CD4-positive, alpha-beta T cell (primary cell): ENCODE measurements around the gene OSBPL5. TPM values are rescaled to one million over a fixed set of nuclear protein-coding genes. Genes with fewer than 3 reads are reported as not detected.

Source experiments
- ATAC-seq: fragments of 200-7000 bp; cut with Tn5 transposase; one replicate; pipeline ENCODE4 v1.10.0; 2022; ENCODE audit warnings: mild to moderate bottlenecking; ENCODE audit not compliant: poor library complexity
- CTCF ChIA-PET: fragments of 350-600 bp; sonication (Branson Sonifier 250); formaldehyde crosslinking; loops from one replicate; lab custom pipeline; 2021; ENCODE audit warnings: antibody characterized with exemption, inconsistent platforms; lab: Charles Lee
- POLR2A ChIA-PET: fragments of 350-600 bp; sonication (Branson Sonifier 250); formaldehyde crosslinking; loops from one replicate; lab custom pipeline; 2021; ENCODE audit warnings: antibody characterized with exemption, inconsistent platforms; lab: Charles Lee
- DNase-seq, 14 experiments: peaks; one replicate each; pipeline ENCODE4 v3.0.0-alpha.2; 2013 to 2020; ENCODE audit warnings: mixed read lengths in 2 of 14
- H3K27ac ChIP-seq, 2 donors: one replicate each; pipeline versions ENCODE4 v1.5.1 to v1.7.0; 2013; ENCODE audit warnings: low read length in 2 of 2, low read depth in 1 of 2, mild to moderate bottlenecking in 1 of 2
- H3K27me3 ChIP-seq, 2 experiments: 1 replicate in 1 of 2; 2 replicates in 1 of 2; pipeline versions ENCODE4 v1.6.1 to v1.7.0; 2013; ENCODE audit warnings: low read length in 2 of 2, control low read depth in 1 of 2, mild to moderate bottlenecking in 1 of 2, moderate library complexity in 1 of 2; ENCODE audit not compliant: insufficient read depth in 2 of 2, control insufficient read depth in 1 of 2
- H3K36me3 ChIP-seq: one replicate; pipeline ENCODE4 v1.6.1; 2013; ENCODE audit warnings: low read length, control low read depth; ENCODE audit not compliant: insufficient read depth
- H3K4me1 ChIP-seq: one replicate; pipeline ENCODE4 v1.6.1; 2013; ENCODE audit warnings: low read length, control low read depth; ENCODE audit not compliant: insufficient read depth
- H3K4me3 ChIP-seq: one replicate; pipeline ENCODE4 v1.5.1; 2013; ENCODE audit warnings: mild to moderate bottlenecking, low read length, moderate library complexity
- H3K9me3 ChIP-seq, 2 experiments: 1 replicate in 1 of 2; 2 replicates in 1 of 2; pipeline versions ENCODE4 v1.6.1 to v1.7.0; 2013; ENCODE audit warnings: low read length in 2 of 2, mild to moderate bottlenecking in 2 of 2, control low read depth in 1 of 2, moderate library complexity in 1 of 2; ENCODE audit not compliant: control insufficient read depth in 1 of 2, insufficient read depth in 1 of 2
- H3K27ac Mint-ChIP-seq: one replicate; pipeline ENCODE4 v1.8.0; 2020; ENCODE audit warnings: mixed read lengths
- H3K27me3 Mint-ChIP-seq: one replicate; pipeline ENCODE4 v1.8.0; 2021; ENCODE audit warnings: mixed read lengths
- H3K36me3 Mint-ChIP-seq: one replicate; pipeline ENCODE4 v1.8.0; 2021; ENCODE audit warnings: low read depth, mixed read lengths
- H3K4me1 Mint-ChIP-seq: one replicate; pipeline ENCODE4 v1.8.0; 2021; ENCODE audit warnings: low read depth, mixed read lengths
- H3K4me3 Mint-ChIP-seq: one replicate; pipeline ENCODE4 v1.8.0; 2020; ENCODE audit warnings: mild to moderate bottlenecking, mixed read lengths
- H3K9me3 Mint-ChIP-seq: one replicate; pipeline ENCODE4 v1.8.0; 2020; ENCODE audit warnings: mixed read lengths
- intact Hi-C, 2 experiments: fragments of 100-400 bp; cut with DNase I in 1 of 2; cut with micrococcal nuclease in 1 of 2; formaldehyde crosslinking; loops; one replicate each; pipeline versions ENCODE4 v1.15.1 to v1.9.0; 2023 to 2025; cut with DNase I, micrococcal nuclease
- total RNA-seq, 174 experiments: library from RNA in 2 of 174; stranded (reverse) in 2 of 174; gene quantifications; one replicate each; pipeline ENCODE4 v1.2.3 and lab custom pipeline; 2021 to 2026
- TF ChIP-seq, protein P1 (sequence below): fragments of 200-600 bp; IDR thresholded peaks from one replicate; pipeline ENCODE4 v1.8.0; 2022; ENCODE audit warnings: antibody characterized with exemption, mild to moderate bottlenecking

OSBPL5 gene
- total RNA-seq, 2 experiments from 2014 or later = 6.7 to 9.1 TPM

DNA sequence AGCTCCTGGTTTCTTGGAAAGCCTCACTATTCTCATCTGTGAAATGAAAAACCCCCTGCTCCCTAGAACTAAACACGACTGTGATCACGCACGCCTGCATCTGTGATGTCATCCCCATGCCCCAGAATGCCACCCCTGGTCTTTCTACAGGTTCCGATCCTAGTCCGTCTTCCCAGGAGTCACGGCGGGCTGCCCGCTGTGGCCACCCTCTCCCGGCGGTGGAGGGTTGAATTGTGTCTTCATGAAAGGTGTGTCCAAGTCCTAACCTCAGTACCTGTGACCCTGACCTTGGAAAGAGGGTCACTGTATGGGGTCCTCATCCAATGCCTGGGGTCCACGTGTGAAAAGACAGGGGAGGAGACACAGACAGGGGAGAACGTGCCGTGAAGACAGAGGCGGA lies 14.4 kb downstream of the OSBPL5 start:
- CTCF ChIA-PET = no interaction called here
- peaks cover 3% of the 10 kb centered on the region for H3K4me1 Mint-ChIP-seq
- H3K27ac ChIP-seq = no peak overlapping the region
- H3K27me3 ChIP-seq = no peaks in the 10 kb centered on the region
- H3K36me3 ChIP-seq = no peaks in the 10 kb centered on the region
- TF ChIP-seq, protein P1, sequence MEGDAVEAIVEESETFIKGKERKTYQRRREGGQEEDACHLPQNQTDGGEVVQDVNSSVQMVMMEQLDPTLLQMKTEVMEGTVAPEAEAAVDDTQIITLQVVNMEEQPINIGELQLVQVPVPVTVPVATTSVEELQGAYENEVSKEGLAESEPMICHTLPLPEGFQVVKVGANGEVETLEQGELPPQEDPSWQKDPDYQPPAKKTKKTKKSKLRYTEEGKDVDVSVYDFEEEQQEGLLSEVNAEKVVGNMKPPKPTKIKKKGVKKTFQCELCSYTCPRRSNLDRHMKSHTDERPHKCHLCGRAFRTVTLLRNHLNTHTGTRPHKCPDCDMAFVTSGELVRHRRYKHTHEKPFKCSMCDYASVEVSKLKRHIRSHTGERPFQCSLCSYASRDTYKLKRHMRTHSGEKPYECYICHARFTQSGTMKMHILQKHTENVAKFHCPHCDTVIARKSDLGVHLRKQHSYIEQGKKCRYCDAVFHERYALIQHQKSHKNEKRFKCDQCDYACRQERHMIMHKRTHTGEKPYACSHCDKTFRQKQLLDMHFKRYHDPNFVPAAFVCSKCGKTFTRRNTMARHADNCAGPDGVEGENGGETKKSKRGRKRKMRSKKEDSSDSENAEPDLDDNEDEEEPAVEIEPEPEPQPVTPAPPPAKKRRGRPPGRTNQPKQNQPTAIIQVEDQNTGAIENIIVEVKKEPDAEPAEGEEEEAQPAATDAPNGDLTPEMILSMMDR = no peak
- H3K9me3 Mint-ChIP-seq = no peaks in the 10 kb centered on the region
- H3K27me3 Mint-ChIP-seq = no peaks in the 10 kb centered on the region
- no peak overlapping the region for H3K4me3 ChIP-seq
- H3K4me1 ChIP-seq = no peaks in the 10 kb centered on the region
- DNase-seq (no peak), ATAC-seq (no peak)
- no peak overlapping the region for H3K27ac Mint-ChIP-seq
- POLR2A ChIA-PET = no interaction called here
- H3K4me3 Mint-ChIP-seq = no peak overlapping the region
- intact Hi-C loops = no loop called here
- no peaks in the 10 kb centered on the region for H3K36me3 Mint-ChIP-seq
- no peaks in the 10 kb centered on the region for H3K9me3 ChIP-seq

DNA sequence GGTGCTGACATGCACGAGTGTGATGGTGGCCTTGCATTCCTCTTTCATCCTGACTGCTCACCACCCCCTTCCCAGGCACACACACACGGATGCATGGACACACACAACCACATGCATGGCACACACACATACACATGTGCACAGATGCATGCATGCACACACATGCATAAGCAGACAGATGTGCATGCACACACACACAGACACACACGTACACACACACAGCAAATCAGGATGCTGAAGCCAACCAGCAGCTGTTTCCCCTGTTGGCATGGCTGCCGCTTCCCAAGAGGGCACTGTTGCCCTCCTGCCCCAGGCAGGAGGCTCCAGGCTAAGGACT lies 15.3 kb downstream of the OSBPL5 start:
- no peaks in the 10 kb centered on the region for H3K36me3 ChIP-seq
- H3K27ac Mint-ChIP-seq = no peak overlapping the region
- no peaks in the 10 kb centered on the region for H3K9me3 Mint-ChIP-seq
- H3K36me3 Mint-ChIP-seq = no peaks in the 10 kb centered on the region
- TF ChIP-seq, protein P1 = no peak
- peaks cover 3% of the 10 kb centered on the region for H3K4me1 Mint-ChIP-seq
- ATAC-seq (no peak), DNase-seq (no peak)
- intact Hi-C loops = no loop called here
- no peaks in the 10 kb centered on the region for H3K27me3 ChIP-seq
- H3K9me3 ChIP-seq = no peaks in the 10 kb centered on the region
- POLR2A ChIA-PET = no interaction called here
- H3K4me3 ChIP-seq = no peak overlapping the region
- CTCF ChIA-PET = no interaction called here
- no peaks in the 10 kb centered on the region for H3K27me3 Mint-ChIP-seq
- H3K4me1 ChIP-seq = no peaks in the 10 kb centered on the region
- H3K27ac ChIP-seq = no peak overlapping the region
- H3K4me3 Mint-ChIP-seq = no peak overlapping the region

DNA sequence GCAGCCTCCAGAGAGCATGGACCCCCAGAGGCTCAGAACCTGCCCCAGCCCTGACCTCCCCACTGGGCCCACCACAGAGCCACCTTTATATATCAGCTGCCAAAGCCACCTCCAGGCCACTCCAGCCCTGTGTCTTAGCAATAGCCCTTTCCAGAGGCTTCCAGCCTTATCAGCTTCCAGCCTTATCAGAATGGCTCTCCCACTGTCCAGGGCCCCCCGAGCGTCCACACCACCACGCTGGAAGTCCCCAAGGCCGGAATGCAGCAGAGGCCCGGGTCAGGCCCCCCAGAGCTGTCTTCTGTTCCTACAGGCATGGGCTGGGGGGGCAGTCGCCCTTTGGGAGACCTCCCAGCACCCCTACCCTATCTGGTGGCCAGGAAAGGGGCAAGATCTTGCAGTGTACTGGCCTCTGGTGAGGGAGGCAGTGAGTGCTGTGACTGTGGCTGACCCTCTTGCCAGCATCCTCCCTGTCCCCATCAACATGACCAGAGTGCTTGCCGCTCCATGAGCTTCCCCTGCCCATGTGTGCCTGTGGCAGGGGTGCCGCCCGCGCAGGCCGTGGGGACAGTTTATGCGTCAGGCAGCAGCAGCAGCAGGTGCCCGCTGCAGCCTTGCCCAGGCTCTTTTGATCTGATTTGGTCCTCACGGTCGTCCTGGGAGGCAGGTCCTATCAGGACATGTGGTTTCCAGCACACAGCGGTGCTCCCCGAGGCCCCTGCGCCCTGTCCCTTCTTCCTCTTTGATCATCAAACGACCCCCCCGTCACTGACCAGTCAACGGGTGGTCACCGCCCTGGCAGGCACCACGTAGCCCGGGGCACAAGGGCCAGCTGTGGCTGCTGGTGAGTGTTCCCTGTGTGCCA lies 15.9 kb downstream of the OSBPL5 start:
- Histone ChIP-seq H3K27me3 (no peaks in the 10 kb centered on the region), H3K9me3 (no peaks in the 10 kb centered on the region), H3K4me1 (no peaks in the 10 kb centered on the region), H3K36me3 (no peaks in the 10 kb centered on the region), H3K27ac (no peak overlapping the region), H3K4me3 (no peak overlapping the region)
- DNase-seq = no peak
- Mint-ChIP-seq H3K4me3 (no peak overlapping the region), H3K27ac (no peak overlapping the region), H3K36me3 (no peaks in the 10 kb centered on the region), H3K9me3 (no peaks in the 10 kb centered on the region), H3K4me1 (peaks cover 3% of the 10 kb centered on the region), H3K27me3 (no peaks in the 10 kb centered on the region)
- TF ChIP-seq, protein P1 = no peak
- ChIA-PET CTCF (no interaction called here), POLR2A (no interaction called here)
- no peak for ATAC-seq
- intact Hi-C loops = no loop called here
